ENCODE data around the gene ETV6.
A peak's percentile ranks its signal among the peaks of the same experiment; 100 is the strongest.

ETV6 gene

GRCh38 chr12:11741434-11742092 lies 92.1 kb downstream of the ETV6 start:
- DNase-seq (ENCODE audit: low read depth): peak; percentile 64

- no peak for DNase-seq (ENCODE audit: low read depth)
These were observed 94.2 kb downstream of the ETV6 start for GRCh38 chr12:11743423-11744409.

GRCh38 chr12:11744410-11744801 lies 94.9 kb downstream of the ETV6 start:
- DNase-seq (ENCODE audit: low read depth): no peak

GRCh38 chr12:11745113-11745512 lies 95.6 kb downstream of the ETV6 start:
- DNase-seq (ENCODE audit: low read depth): no peak

- peak; percentile 63 for DNase-seq (ENCODE audit: low read depth)
These were observed 96.7 kb downstream of the ETV6 start for GRCh38 chr12:11746024-11746771.

GRCh38 chr12:11746940-11747716 lies 97.7 kb downstream of the ETV6 start:
- DNase-seq (ENCODE audit: low read depth): no peak

GRCh38 chr12:11747969-11748368 lies 98.5 kb downstream of the ETV6 start:
- DNase-seq (ENCODE audit: low read depth): no peak

- no peak for DNase-seq (ENCODE audit: low read depth)
These were observed 99.4 kb downstream of the ETV6 start for GRCh38 chr12:11748903-11749302.

- no peak for DNase-seq (ENCODE audit: low read depth)
These were observed 100.6 kb downstream of the ETV6 start for GRCh38 chr12:11749943-11750690.

GRCh38 chr12:11752403-11753149 lies 103.1 kb downstream of the ETV6 start:
- no peak for DNase-seq (ENCODE audit: low read depth)

- DNase-seq (ENCODE audit: low read depth): no peak
These were observed 103.7 kb downstream of the ETV6 start for GRCh38 chr12:11753150-11753499.

GRCh38 chr12:11753826-11754225 lies 104.4 kb downstream of the ETV6 start:
- no peak for DNase-seq (ENCODE audit: low read depth)

GRCh38 chr12:11754256-11754655 lies 104.8 kb downstream of the ETV6 start:
- DNase-seq (ENCODE audit: low read depth): no peak

GRCh38 chr12:11755302-11755930 lies 105.9 kb downstream of the ETV6 start:
- DNase-seq (ENCODE audit: low read depth): no peak

- DNase-seq (ENCODE audit: low read depth): no peak
These were observed 106.5 kb downstream of the ETV6 start for GRCh38 chr12:11756022-11756421.

GRCh38 chr12:11756523-11756922 lies 107.0 kb downstream of the ETV6 start:
- DNase-seq (ENCODE audit: low read depth): no peak

- no peak for DNase-seq (ENCODE audit: low read depth)
These were observed 107.6 kb downstream of the ETV6 start for GRCh38 chr12:11757095-11757494.

GRCh38 chr12:11757531-11757930 lies 108.1 kb downstream of the ETV6 start:
- DNase-seq (ENCODE audit: low read depth): no peak

GRCh38 chr12:11758087-11758486 lies 108.6 kb downstream of the ETV6 start:
- DNase-seq (ENCODE audit: low read depth): no peak

All from iris pigment epithelial cell (primary cell).